Lung microvascular endothelial cell (primary cell): Measurements from ENCODE around the gene RPL35. TPM values are rescaled to one million over a fixed set of nuclear protein-coding genes. Genes with fewer than 3 reads are reported as not detected.

Experiments used
- DNase-seq, 2 donors: peaks; one replicate each; pipeline versions ENCODE4 v3.0.0 to v3.0.0-alpha.2; 2010; ENCODE audit warnings: low read depth in 2 of 2
- total RNA-seq: library from RNA; depleted of rRNA; stranded (reverse); fragments of >200 nt; gene quantifications from 2 replicates; pipeline ENCODE4 v1.2.1, GENCODE V29; 2014

The RPL35 gene
- 1,568 and 1,755 TPM in 2 replicates for total RNA-seq

- DNase-seq, result peak; percentile 95 to 96
Observed at GRCh38 chr9:124861342-124862229, at the start of gene RPL35, which contains the start of gene ARPC5L. Gene RPL35 (minus strand): TSS chr9:124861957. CDS start chr9:124861912, 45 bp downstream. Gene ARPC5L (plus strand): TSS chr9:124862130. CDS start chr9:124869291, 7,161 bp downstream.

DNA sequence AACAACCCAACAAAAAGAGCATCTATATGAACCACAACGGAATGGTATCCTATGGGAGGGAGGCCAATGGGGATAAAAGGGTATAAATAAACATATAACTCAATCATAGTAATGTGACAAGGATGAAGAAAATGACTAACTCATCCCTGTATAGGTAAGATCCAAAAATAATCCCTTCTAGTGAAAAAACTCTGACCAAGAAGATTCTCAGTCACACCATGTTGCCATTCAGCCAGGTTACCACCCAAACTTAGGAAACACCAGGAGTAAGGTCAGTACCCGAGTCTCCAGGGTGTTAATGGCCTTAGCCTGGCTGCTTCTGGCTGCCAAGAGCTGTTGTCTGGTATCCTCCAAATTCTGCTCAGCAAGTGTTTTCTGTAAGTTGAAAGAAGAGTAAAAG, 46.3 kb upstream of the RPL35 start:
- DNase-seq, result no peak

- DNase-seq, result peak in 1 of 2 donors; percentile 65
Observed at GRCh38 chr9:124906966-124907365, 45.2 kb upstream of the RPL35 start.

GRCh38 chr9:124899845-124900244, 38.1 kb upstream of the RPL35 start:
- no peak for DNase-seq

- DNase-seq, result no peak
Observed at GRCh38 chr9:124897570-124898460, 36.1 kb upstream of the RPL35 start.

- DNase-seq, result peak; percentile 62 to 73
Observed at GRCh38 chr9:124894741-124895170, 33.0 kb upstream of the RPL35 start.

- DNase-seq, result no peak
Observed at GRCh38 chr9:124894035-124894740, 32.4 kb upstream of the RPL35 start.

DNA sequence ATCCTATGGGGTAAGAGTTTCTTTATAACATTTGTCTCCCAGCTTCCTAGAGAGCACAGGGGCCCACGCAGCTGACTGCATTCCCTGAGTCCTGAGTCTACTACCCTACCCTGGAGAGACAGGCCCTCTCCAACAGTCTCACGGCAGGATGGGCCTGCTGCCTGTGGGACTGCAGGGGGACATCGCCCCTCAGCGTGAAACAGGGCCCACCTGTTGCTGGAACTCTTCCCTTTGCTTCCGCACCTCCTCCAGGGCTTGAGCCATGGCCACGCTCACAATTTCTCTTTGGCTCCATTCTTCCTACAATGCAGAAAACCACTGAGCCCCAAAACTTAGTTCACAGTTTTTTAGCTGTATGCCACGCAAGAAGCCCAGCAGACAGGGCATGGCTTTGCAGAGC, 28.4 kb upstream of the RPL35 start:
- no peak for DNase-seq

GRCh38 chr9:124889006-124889405, 27.2 kb upstream of the RPL35 start:
- DNase-seq, result no peak

DNA sequence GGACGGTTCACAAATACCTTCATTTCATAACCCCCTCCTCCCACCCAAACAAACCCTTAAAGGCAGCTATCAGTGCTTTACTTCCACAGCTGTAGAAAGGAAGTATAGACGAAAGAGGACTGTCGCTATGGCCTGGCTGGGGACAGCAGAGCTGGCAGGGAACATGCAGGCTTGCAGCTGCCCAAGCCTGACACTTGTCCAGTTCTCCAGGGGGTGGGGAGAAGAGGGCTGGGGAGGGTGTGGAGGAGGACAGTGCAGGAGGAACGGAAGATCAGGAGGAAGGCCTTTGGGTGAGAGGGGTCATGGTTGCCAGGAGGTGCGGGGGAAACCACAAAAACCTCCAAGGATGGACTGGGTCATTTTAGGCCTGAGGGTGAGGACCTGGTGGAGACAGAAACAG, 26.1 kb upstream of the RPL35 start:
- DNase-seq, result no peak

- no peak for DNase-seq
Observed at GRCh38 chr9:124886866-124887492, 25.2 kb upstream of the RPL35 start.

GRCh38 chr9:124886461-124886860, 24.7 kb upstream of the RPL35 start:
- DNase-seq, result no peak

DNA sequence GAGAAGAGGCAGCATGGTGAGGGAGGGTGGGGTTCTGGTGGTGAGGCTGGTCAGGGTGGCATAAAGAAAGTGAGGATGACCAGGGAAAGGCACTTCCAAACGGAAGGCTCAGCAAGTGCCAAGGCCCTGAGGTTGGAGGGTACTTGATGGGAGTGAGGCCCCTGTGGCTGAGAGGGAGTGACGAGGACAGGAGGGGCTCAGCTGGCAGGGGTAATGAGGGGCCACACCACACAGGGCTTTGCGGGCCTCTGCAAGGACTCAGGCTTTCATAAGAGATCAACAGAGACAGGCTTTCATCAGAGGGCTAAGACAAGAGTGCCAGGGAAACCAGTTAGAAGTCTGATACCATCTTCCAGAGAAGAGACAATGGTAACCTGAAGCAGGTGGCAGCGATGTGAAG, 23.8 kb upstream of the RPL35 start:
- no peak for DNase-seq

DNA sequence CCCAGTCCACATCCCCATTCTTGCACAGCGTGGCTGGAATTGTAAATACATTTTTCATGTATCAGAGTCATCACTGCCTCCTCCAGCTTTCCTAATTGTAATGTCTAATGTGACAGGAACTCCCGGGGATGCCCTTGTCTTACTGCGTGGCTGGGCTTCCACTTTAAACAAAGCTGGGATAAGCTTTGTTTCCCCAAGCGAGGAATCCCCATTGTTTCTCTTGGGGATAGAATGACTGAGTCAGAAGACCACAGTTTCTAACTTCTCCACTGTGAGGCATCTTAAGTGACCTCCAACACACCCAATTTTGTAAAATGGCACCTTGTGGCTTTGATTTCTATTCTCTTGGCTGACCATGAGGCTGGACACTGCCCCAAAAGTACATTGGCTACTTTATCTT, 22.6 kb upstream of the RPL35 start:
- DNase-seq, result no peak

- no peak for DNase-seq
Observed at GRCh38 chr9:124882231-124882630, 20.5 kb upstream of the RPL35 start.

DNA sequence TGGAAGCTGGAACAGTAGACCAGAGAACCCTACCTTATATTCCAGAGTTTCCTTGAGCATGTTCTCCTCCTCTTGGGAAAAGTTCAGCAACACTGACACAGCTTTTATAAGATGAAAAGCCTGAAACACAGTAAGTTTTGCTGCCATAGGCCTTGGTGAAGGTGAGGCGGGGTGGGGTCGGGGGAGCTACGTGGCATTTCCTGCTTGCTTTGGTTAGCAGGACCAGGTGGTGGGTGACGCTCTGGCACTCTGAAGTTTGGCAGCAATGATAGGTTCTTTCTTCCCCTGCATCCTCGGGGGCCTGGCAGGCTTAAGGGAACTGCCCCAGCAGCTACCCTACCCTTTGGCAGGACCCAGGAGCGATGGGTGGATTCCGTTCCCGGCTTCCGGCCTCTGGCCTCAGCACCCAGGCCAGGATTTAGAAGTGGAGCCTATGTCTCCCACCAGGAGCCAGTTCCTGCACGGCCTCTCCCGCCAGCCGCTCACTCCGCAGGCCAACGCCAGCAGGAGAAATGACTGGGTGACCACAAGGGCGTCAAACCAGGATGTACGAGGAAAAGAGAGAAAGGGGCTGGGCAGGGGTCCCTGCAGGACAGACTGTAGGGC, 19.5 kb upstream of the RPL35 start:
- no peak for DNase-seq

- DNase-seq, result no peak
Observed at GRCh38 chr9:124880501-124880900, 18.7 kb upstream of the RPL35 start.

DNA sequence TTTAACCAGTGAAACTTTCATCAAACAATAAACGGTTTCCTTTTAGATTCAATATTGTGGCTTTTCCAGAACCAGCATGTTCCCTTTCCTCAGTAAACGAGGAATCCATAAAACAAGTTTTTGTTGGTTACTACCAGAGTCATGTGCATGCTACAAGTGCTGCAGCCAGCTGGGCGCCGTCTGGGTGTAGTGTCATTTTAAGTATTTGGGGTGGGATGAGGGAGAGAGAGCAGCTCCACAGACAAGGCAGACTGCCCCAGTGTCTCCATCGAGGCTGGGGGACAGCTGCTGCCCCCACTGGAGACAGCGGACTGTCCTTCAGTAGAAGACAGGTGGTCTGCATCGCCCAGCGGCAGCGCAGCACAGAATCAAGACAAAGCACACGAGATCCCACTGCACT, 17.5 kb upstream of the RPL35 start:
- DNase-seq, result no peak

DNA sequence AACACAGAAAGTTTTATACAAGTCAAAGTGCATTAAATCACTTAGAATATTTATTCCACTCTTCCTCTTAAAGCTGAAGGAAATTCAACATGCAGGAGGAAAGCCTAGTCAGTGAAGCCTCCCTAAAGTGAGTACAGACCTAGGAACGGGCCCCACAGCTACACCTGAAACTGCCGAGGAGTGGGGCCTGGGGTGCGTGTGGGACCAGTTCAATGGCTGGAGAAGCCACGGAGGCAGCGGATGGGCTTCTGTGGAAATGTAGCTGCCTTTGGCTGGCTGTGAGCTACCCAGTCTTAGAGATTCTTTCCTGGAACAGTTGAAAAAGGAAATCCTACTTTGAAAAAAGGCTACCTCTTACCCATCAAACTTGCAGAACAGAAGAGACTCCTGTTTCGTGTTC, 16.8 kb upstream of the RPL35 start:
- DNase-seq, result no peak

DNA sequence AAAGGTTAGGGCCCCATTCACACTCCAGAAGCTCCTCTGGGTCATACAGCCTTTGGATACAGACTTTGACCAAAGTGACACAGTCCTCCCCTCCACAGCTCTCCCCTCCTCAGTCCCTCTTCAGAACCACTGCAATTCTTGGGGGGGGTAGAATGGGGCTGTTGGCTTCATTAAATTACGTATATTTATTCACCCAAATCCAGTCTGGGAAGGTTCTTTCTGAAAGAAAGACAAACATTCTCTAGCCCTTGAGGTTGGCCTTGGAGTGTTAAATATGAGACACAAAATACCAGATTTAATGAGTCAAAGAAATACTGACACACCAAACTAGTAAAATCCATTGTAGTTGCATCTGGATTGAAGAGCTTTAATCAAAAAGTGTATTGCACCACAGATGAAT, 16.3 kb upstream of the RPL35 start:
- DNase-seq, result no peak
